Nephron (organoid): ENCODE measurements around the gene IL1F10.

ENCODE experiments used
- H3K27ac Mint-ChIP-seq, 3 experiments: 2 replicates each; pipeline ENCODE4 v1.8.0; 2020; ENCODE audit warnings: mixed read lengths in 3 of 3, mild to moderate bottlenecking in 2 of 3, moderate library complexity in 1 of 3
- H3K27me3 Mint-ChIP-seq: 2 replicates; pipeline ENCODE4 v1.8.0; 2021; ENCODE audit warnings: low read depth, mild to moderate bottlenecking, moderate library complexity, mixed read lengths
- H3K36me3 Mint-ChIP-seq: 2 replicates; pipeline ENCODE4 v1.8.0; 2020; ENCODE audit warnings: low read depth, mixed read lengths
- H3K4me1 Mint-ChIP-seq: 2 replicates; pipeline ENCODE4 v1.8.0; 2020; ENCODE audit warnings: mixed read lengths
- H3K4me3 Mint-ChIP-seq, 3 experiments: 2 replicates each; pipeline ENCODE4 v1.8.0; 2020; ENCODE audit warnings: mild to moderate bottlenecking in 3 of 3, mixed read lengths in 3 of 3, moderate library complexity in 2 of 3
- H3K9me3 Mint-ChIP-seq: 2 replicates; pipeline ENCODE4 v1.8.0; 2020; ENCODE audit warnings: mixed read lengths
- CTCF ChIP-seq, 3 experiments: fragments of 200-600 bp; sonication (generic); IDR thresholded peaks; one replicate each; pipeline ENCODE4 v1.5.0; 2021; ENCODE audit warnings: antibody characterized with exemption in 3 of 3; ENCODE audit not compliant: unreplicated experiment in 3 of 3

IL1F10 gene

GRCh38 chr2:113053666-113054065 is 14.1 kb upstream of the IL1F10 start:
- peaks cover 19% of the 10 kb centered on the region for H3K27me3 Mint-ChIP-seq
- no peaks in the 10 kb centered on the region for H3K36me3 Mint-ChIP-seq
- H3K9me3 Mint-ChIP-seq, result peaks cover 37% of the 10 kb centered on the region
- no peak overlapping the region for H3K4me3 Mint-ChIP-seq
- TF ChIP-seq CTCF (IDR thresholded peaks at IDR 0.05; ENCODE audit: unreplicated experiment in 3 of 3), result no peak
- H3K27ac Mint-ChIP-seq, result no peak overlapping the region
- H3K4me1 Mint-ChIP-seq, result no peaks in the 10 kb centered on the region

GRCh38 chr2:113054066-113054465 is 13.7 kb upstream of the IL1F10 start:
- peaks cover 19% of the 10 kb centered on the region for H3K27me3 Mint-ChIP-seq
- H3K4me1 Mint-ChIP-seq, result no peaks in the 10 kb centered on the region
- H3K27ac Mint-ChIP-seq, result no peak overlapping the region
- H3K36me3 Mint-ChIP-seq, result no peaks in the 10 kb centered on the region
- peaks cover 34% of the 10 kb centered on the region for H3K9me3 Mint-ChIP-seq
- no peak for TF ChIP-seq CTCF (IDR thresholded peaks at IDR 0.05; ENCODE audit: unreplicated experiment in 3 of 3)
- no peak overlapping the region for H3K4me3 Mint-ChIP-seq

- no peak for TF ChIP-seq CTCF (IDR thresholded peaks at IDR 0.05; ENCODE audit: unreplicated experiment in 3 of 3)
- H3K27ac Mint-ChIP-seq, result no peak overlapping the region
- H3K4me1 Mint-ChIP-seq, result no peaks in the 10 kb centered on the region
- H3K27me3 Mint-ChIP-seq, result peaks cover 28% of the 10 kb centered on the region
- no peaks in the 10 kb centered on the region for H3K36me3 Mint-ChIP-seq
- no peak overlapping the region for H3K4me3 Mint-ChIP-seq
- peaks cover 28% of the 10 kb centered on the region for H3K9me3 Mint-ChIP-seq
Measured at GRCh38 chr2:113056521-113056920, 11.2 kb upstream of the IL1F10 start.

DNA sequence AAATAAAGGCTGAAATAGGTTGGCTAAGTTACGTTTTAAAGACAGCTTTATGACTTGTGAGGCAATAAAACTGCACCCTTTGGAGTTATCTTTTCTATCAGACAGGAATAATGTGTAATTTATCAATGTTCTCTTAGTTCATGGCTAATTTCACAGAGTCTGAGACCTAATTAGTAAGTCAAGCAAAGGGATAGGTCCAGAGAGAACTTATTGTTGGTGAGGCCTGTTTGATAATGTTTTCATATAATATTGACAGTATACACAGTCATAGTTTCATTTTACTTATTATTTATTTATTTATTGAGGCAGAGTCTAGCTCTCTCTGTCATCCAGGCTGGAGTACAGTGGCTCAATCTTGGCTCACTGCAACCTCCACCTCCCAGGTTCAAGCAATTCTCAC is 10.7 kb upstream of the IL1F10 start:
- no peak overlapping the region for H3K4me3 Mint-ChIP-seq
- H3K4me1 Mint-ChIP-seq, result no peaks in the 10 kb centered on the region
- peaks cover 24% of the 10 kb centered on the region for H3K27me3 Mint-ChIP-seq
- no peak for TF ChIP-seq CTCF (IDR thresholded peaks at IDR 0.05; ENCODE audit: unreplicated experiment in 3 of 3)
- H3K9me3 Mint-ChIP-seq, result peaks cover 28% of the 10 kb centered on the region
- H3K27ac Mint-ChIP-seq, result no peak overlapping the region
- no peaks in the 10 kb centered on the region for H3K36me3 Mint-ChIP-seq

DNA sequence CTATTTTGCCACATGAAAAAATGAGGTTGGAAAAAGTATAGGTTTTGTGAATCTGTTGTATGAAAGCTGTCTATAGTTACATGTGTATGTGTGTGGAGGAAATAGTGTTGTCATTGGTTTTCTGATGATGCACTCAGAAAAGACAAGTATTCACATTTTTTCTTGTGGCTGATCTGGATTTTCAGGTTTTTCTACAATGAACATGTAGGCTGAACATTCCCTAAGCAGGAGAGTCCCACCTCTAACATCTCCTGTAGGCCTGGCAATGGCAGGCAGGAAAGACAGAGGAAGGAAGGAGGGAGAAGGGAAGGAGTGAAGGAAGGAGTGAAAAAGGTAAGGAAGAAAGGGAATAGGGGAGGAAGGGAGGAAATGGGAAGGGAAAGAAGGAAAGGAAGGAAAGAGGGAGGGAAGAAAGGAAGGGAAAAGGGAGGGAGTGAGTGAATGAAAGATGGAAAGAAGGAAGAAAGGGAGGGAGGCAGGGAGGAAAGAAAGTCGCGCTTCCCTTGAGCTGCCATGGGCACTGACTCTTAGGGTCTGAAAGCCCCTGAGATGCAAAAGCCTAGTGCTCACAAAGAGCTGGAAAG is 9.3 kb upstream of the IL1F10 start:
- Mint-ChIP-seq H3K36me3 (no peaks in the 10 kb centered on the region), H3K4me1 (no peaks in the 10 kb centered on the region), H3K4me3 (no peak overlapping the region), H3K9me3 (peaks cover 21% of the 10 kb centered on the region), H3K27ac (no peak overlapping the region), H3K27me3 (peaks cover 15% of the 10 kb centered on the region)
- no peak for TF ChIP-seq CTCF (IDR thresholded peaks at IDR 0.05; ENCODE audit: unreplicated experiment in 3 of 3)
